ENCODE measurements around the gene ZSWIM6.

The ZSWIM6 gene

DNA sequence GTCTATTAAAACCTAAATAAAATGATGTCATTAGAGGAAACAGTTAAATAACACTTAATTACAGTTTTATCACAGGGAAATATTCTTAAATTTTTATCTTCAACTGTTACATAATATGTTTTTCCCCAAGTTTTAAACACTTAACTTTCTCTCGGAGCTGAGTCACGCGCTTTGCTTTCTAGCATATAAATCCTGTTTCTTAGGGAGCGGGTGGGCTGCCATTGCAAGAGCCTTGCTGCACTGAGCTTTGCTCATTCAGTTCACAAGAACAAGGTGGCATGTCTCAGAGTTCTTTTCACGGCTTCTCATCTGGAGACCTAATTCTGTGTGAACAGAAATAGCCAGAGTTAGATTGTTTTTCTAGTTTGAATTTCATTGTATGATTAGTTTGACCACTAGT is 166.1 kb downstream of the ZSWIM6 start:
- no peak for DNase-seq

DNA sequence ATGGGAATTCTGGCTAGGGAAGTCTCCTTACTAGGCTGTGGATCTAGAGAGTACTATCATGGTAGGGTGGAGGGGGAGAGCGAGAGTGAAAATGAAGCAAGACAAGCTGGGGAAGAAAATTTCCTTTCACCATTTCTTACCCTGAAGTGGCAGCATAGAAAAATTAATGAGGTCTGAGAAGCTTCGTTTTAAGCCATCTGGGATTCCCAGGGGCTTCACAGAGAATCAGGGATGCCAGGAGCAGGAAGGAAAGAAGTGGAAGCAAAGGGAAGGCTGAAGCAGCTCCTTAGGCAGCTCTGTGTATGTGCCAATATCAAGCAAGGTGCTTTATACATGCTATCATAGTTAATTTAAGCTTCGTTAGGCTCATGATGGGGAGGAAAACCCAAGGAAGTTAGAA is 169.9 kb downstream of the ZSWIM6 start:
- DNase-seq: no peak

DNA sequence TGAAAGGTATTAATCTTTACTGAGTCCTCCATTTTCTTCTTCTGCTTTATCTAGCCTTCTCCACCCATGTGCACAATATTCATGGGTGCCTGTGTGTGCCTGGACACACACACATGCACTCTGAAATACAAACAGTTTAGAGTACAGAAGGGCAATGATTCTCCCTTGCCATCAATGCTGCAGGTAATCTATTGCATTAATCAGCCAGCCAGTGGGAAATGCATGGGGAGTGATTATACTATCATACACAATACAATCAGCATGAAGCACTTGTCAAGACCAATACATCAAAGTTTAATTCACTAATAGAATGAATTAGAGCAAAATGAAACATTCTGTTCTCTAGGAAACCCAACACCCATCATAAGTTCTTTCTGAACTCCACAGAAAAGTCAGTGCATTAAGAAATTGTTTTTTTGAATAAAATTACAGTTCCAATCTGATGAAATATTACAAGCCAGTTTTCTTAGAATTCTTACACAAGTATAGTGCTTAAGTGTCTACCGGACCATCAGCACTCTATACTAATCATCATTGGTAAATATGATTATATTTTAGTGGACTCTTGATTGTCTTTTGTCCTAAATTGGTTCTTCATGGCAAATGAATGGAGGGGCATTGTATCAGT is 172.2 kb downstream of the ZSWIM6 start:
- no peak for DNase-seq

DNA sequence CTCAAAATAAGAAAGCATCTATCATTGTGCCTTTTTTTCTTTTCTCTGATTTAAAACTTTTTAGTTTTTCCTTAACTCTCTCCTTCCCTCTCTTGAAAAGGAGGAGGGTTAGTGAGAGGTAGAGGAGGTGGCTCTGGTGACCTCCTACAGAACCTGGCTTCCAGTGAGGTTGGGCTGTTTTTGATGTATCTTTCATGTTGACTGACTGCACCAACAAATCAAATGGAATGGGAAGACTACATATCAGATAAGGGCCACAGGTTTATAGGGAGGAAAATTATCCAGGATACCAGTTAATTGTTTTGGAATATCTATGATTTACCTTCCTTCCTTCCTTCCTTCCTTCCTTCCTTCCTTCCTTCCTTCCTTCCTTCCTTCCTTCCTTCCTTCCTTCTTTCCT is 173.2 kb downstream of the ZSWIM6 start:
- DNase-seq: no peak

DNA sequence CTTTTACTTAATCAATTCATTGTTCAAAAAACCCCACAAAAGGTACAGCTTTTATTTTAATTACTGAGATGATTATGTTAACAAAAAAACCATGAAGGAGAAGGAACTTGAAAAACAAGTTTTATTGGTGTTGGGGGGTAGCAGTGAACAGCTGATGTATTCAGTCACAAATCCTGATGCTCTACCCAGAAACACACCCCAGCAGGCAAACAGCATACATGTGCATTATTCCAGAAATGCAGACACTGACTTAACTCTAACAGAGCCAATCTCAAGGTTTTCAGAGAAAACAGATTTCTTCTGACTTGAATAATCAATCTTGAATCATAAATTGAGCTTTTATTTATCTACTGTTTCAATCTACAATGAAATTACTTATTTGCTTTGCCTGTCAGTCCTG is 175.2 kb downstream of the ZSWIM6 start:
- DNase-seq: no peak

DNA sequence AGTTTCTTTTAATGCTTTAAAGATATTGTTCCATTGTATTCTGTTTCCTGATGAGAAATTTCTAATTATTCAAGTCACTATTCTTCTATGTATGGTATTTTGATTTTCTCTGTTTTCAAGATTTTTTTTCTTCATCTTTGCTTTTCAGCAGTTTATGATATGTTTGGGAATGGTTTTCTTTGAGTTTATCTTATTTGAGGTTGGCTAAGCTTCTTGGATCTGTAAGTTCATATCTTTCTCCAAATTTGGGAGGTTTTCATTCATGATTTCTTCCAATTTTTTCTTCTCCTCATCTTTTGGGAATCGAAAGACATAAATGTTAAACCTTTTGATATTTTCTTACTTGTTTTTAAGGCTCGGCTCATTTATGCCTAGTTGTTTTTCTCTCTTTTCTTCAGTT is 184.9 kb downstream of the ZSWIM6 start:
- DNase-seq: no peak

DNA sequence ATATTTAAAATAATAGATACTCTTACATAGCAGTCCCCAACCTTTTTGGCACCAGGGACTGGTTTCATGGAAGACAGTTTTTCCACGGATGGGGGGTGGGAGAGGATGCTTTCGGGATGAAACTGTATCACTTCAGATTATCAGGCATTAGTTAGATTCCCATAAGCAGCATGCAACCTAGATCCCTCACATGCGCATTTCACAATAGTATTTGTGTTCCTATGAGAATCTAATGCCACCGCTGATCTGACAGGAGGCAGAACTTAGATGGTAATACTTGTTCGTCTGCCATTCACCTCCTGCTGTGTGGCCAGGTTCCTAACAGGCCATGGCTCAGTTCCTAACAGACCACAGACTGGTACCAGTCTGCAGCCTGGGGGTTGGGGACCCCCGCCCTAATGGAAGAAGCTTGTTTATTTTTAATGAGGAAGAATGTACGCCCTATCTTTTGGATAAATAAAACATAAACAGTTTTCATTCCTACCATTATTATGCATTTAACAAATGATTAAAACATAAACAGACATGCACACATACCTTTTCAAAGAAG is 187.7 kb downstream of the ZSWIM6 start:
- DNase-seq: no peak

DNA sequence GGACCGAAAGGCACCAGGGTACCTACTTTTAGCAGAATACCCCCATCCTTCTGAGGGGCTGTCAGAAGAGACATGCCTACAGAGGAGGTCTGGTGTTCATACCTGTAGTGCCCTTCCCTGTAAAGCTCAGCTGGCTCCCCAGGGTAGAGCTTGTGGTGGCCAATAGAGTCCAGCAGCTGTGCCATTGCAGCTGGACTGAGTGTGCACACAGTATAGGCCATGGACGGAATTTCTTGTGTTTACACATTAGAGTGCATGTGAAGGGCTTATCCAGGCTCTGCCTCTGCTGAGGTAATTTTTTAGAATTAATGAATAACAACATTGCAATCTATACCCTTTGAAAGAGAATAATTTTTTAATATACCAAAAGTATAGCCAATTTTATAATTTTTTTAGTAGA is 191.0 kb downstream of the ZSWIM6 start:
- DNase-seq: no peak

DNA sequence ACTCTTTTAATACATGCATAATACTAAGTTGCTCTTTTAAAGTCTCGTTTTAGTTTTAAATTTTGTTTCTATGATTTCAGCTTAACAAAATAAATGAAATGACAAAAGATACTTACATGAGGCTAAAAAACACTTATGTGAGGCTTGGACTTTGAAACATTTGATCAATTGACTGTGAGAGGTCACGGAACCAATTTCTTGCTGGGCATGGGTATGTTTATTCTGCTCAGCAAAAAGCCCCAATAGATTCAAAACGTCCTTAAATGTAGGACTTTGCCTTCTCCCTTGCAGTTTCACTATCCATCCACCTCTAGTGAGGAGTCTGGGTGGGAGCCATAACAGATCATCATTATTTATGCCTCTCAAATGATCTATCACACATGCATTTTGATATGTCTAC is 191.9 kb downstream of the ZSWIM6 start:
- no peak for DNase-seq

DNA sequence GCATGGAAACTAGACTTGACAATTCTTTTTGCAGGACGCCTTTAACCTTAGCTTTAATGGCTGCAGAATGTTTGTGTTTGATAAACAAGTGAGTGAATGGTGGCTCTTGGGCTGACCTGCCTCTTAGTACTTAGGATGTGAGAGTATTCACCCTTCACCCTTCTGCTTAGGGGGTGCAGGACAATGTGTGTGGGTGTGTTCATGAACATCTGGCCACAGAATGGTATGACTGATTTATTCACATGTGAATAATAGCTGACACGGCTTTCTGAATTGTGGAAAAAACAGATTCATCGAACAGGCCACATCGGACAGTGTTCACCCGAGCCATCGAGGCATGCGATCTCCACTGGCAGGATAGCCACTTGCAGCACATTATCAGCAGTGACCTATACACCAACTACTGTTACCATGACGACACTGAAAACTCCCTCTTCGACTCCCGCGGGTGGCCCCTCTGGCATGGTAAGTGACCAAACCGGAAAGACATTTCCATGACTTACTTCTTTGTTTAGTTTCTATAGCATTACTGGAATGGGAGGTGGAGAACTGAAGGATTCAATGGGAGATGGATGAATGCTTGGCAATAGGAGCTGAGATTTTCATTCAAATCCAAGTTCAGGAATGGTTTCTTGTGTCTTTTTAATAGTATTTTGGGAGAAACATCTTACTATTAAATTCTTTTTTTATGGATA is 193.6 kb downstream of the ZSWIM6 start:
- DNase-seq: no peak

DNA sequence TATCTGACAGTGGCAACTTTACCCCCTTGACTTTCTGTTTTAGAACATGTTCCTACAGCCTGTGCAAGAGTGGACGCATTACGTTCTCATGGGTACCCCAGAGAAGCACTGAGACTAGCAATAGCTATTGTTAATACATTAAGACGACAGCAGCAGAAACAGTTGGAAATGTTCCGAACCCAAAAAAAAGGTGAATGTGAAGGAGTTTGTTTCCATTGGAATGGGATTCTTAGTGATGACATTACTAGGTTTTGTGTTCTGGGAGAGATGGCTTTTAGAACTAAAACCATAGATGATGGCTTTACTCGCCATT is 194.1 kb downstream of the ZSWIM6 start:
- DNase-seq: no peak

DNA sequence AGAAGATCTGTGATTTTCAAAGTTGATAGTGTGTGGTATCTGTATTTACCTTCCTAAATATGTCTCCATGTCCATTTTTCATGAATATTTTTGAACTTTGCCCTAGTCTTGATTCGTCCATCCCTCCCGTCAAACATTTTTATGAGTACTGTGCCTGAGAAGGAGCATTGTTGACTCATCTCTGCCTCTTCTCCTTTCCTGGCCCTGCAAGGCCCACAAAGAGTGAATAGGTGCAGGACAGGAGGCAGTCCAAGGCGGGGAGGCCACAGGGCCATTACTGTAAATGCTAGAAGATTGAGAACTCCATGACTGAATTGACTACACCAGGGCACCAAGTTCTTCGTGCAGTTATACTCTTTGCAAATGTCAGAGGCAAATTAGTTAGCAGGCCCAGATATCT is 200.9 kb downstream of the ZSWIM6 start:
- no peak for DNase-seq

DNA sequence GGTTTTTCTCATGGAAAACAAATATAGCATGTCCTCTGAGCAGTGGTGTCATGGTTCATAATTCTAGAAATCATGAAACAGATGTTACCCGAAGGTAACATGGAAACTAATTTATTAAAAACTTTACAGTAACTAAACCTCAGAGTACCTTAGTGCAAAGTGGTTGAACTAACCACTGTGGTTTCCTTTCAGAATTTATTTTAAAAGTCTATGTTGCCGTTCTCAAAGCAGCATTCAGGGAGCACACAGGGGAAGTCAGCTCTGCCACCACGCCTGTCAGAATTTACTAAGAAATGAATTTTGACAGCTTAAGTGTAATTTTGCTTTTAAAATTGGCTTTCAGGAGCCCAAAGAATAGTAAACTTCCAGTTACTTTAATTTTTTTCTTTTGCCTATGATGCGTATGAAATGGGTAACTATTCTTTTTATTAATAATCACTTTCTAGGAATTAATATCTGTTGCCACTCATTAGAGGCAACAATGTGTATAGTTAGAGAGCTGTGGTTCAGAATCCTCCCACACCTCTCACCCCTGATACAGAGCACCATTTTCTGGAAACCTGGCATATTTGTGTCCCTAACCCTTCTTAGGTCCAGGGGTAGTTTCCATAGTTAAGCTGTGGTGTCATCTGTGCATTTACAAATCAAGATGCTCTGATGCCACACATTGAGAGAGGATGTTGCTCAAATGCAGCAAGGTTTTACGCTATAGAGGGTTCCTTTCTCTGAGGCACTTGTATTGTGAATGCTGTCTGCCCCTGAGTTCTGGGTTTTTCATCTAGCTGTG is 202.6 kb downstream of the ZSWIM6 start:
- no peak for DNase-seq

DNA sequence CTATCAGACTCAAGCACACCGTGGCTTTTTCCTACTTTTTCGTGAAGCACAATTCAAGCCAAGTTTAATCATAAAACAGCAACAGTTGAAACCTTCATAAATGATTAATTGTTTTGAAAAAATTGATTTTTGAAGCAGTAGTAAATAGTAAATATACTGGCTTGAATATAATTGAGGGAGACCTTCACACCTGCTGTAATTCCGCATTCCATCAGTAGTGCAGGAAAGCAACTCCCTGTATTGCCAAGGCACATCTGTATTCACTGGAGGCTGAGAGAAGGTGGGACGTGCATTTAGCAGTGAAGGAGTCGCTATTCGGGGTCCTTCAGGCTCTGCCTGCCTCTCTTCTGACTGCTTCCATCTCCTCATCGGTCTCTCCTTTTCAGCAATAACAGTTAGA is 203.8 kb downstream of the ZSWIM6 start:
- DNase-seq: no peak

DNA sequence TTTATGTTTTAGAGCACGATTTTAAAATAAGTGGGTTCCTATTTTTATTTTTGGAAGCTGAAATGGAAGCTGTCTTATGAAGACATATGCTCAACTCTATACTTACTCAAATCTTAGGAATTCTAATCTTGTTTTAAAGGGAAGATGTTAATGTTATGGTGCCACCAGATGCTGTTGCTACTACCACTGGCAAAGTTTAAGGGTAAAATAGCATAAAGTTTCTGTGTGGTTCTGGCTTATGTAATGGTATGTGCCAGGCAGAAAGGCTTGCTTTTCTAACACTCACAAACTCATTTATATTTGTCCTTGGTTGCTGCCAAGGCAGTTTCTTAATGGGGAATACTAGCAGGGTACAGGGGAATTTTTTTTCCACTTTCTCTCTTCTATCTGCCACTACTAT is 204.9 kb downstream of the ZSWIM6 start:
- DNase-seq: no peak

DNA sequence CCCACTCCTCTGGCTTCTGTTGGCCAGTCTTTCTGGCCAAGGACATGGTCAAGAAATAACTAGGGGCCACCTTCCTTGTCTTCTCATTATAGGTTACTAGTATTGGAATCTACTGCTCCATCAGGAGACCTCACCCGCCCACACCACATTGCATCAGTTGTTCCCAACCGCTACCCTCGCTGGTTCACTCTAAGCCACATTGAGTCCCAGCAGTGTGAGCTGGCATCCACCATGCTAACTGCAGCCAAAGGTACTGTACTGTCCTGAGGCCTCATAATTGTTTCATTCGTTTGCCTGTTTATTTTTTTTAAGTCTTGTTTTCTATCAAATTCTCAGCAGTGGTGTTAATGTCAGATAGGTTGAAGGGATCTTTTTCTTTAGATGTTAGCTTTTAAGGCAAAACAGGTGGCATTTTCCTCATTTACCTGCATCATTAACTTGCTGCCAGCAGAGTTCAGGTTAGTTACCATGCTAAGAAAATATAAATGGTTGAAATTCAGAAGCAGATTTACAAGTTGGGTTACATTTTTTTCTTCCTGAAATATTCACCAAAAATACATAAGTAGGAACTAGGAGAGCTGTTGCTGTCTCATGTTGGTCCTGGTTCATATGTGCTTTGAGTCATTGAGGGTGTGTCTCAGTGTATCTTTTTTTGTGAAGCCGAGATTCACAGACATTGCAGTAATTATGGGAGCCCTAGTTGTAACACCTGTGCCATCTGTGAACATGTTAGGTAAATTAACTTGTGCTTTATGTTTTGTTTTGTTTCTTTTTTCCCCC is 206.9 kb downstream of the ZSWIM6 start:
- DNase-seq: no peak

DNA sequence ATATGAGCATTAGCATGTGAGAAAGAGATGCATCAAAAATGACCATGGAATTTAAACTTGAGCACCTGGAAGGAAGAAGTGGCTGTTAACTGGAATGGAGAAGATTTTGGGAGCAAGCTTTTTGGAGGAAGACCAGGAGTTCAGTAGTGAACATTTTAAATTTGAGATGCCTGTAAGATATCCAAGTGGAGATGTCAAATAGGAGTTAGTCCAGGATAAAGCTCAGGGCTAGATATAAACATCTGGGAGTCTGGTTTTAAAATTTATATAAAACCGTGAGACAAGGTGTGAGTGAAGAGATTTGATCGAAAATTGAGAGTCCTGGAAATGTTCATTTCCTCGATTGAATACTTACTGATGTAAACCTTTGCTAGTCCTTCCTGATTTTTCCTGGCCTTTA is 217.5 kb downstream of the ZSWIM6 start:
- DNase-seq: no peak

DNA sequence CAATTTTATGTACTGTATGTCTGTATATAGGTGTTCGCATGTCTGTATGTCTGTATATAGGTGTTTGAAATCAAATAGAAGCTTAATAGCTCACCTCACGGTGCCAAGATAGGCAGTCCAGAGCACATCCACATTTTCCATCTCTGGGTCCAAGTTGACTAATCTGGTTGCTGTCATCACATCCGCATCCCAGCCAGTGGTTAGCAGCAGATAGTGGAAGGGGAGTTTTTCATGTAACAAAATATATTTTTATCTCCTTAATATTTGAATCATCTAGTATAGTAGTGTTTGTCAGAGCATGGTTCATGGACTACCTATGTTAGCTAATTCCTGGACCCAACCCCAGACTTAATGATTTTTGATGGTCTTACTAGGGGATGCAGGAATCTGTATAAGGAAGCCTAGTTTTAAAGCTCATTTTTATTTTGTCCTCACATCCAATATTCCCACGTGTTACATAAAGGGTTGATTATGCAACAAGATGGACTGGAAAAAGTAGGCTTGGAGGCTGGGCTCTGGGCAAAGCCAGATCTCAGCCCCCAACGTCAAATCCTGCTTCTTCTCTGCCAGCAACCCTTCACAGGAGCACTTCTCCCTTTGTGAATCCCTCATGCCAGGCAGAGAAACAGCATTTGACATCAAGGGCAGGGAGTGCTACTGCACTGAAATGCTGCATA is 219.7 kb downstream of the ZSWIM6 start:
- no peak for DNase-seq

DNA sequence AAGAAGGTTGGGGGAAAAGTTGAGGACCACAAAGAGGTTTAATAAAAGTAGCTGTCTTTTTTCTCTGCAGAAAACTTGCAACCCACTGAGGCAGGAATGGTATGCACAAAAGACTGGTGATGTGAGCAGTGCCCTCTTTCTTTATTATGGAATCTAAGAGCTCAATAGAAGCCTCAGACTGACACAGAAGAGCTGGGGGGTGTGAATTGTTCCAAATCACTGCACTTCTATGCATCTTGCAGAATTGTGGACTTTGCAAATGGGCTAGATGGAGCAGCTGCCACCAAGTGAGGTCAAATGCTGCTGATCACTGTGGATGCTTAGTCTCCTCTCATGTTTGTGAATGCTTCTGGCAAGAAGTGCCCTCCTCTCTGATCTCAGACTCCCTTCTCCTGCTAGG is 227.1 kb downstream of the ZSWIM6 start:
- DNase-seq: no peak

DNA sequence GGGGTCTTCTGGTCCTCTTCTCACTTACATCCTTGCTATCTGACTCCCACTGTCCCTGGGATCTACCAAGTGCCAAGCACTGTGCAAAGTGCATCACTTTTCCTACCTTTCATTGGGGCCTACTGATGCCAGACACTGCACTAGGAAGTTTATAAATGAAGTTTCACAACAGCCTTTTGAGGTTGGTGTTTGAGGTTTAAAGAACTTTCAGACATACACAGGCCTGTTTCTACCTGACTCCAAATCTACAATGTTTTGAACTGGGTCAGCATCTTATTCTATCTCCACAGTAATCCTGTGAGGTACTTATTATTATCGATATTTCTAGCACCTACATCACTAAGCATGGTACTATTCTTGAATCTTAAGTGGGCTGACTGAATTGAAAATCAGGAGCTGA is 227.7 kb downstream of the ZSWIM6 start:
- no peak for DNase-seq

DNA sequence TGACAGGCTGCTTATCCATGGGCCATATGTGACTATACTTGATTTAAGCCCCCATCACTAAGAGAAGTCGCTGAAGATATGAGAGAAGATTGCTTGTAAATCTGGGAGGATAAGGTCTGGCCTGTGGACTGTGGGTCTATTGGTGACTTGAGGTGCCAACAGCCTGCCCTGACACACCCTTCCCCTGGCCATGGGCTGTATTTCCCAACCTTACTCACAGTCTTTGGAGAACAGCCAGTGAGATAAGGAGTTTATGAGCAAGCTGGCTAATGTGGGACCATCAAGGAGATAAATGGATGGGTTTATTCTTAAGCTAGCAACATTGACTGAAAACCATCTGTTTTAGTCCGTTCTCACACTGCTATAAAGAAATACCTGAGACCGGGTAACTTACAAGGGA is 231.3 kb downstream of the ZSWIM6 start:
- no peak for DNase-seq

DNA sequence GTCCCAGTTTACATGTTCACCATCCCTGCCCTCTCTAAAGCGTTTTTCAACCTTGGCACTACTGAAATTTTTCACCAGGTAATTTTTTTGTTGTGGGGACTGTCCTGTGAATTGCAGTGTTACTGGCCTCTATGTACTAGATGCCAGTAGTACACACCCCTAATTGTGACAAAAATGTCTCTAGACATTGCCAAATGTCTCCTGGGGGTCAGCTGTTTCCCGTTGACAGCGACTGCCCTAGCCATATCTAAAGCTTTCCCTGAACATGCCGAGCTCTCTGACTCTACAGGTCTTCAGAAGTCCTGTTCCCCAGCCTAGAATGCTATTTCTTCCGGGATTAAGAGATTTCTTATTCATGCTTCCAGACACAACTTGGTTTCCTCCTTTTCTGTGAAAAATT is 235.3 kb downstream of the ZSWIM6 start:
- DNase-seq: no peak

DNA sequence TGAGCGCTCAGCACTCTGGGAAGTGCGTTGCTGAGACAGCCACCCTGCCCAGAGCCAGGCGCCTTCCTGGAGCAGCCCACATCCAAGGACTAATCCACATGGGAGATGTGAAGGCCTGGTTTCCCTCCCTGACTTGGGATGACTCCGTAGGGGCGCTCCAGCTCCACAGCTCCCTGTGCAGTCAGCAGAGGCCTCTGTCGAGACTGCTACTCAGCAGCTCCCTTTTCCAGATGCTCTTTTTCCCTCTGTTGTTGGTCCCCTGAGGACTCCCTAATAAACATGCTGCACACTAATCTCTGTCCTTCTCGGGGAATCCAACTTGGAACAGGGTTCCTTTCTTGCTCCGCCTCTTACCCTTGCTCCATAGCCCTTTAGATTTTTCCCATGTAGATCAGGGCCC is 237.3 kb downstream of the ZSWIM6 start:
- DNase-seq: no peak
